ENCODE data around the gene CDK5. TPM values are rescaled to one million over a fixed set of nuclear protein-coding genes. Genes with fewer than 3 reads are reported as not detected.

Gene CDK5
- total RNA-seq, 1 donor from 2014 or later: 15.8 TPM

- TF ChIP-seq CTCF (IDR thresholded peaks at IDR 0.05): no peak
- Histone ChIP-seq H3K27me3 (no peaks in the 10 kb centered on the region), H3K36me3 (peaks cover 15 to 16% of the 10 kb centered on the region in 2 donors), H3K27ac (peak overlapping the region; percentile 85 to 95), H3K4me3 (peak overlapping the region; percentile 92 to 95), H3K9me3 (no peaks in the 10 kb centered on the region), H3K4me1 (peaks cover 21 to 44% of the 10 kb centered on the region in 2 donors)
- no peak for DNase-seq (ENCODE audit: low spot score in 2 of 2)
- intact Hi-C loops (cut with DNase I): loop anchor here (2.0 to 5.0 kb wide), 2 partner anchors 50 to 187 kb away; partner anchors contain the start of gene SMARCD3
These were observed 2.9 kb upstream of the CDK5 start for GRCh38 chr7:151060416-151061212.

GRCh38 chr7:151060113-151060415, 2.4 kb upstream of the CDK5 start:
- Histone ChIP-seq H3K27me3 (no peaks in the 10 kb centered on the region), H3K4me3 (peak overlapping the region; percentile 92 to 95), H3K9me3 (no peaks in the 10 kb centered on the region), H3K27ac (peak overlapping the region; percentile 85 to 95), H3K4me1 (peaks cover 21 to 44% of the 10 kb centered on the region in 2 donors), H3K36me3 (peaks cover 10% of the 10 kb centered on the region in 2 donors)
- no peak for DNase-seq (ENCODE audit: low spot score in 2 of 2)
- intact Hi-C loops (cut with DNase I): loop anchor here (2.0 to 5.0 kb wide), 2 partner anchors 51 to 187 kb away; partner anchors contain the start of gene SMARCD3
- no peak for TF ChIP-seq CTCF (IDR thresholded peaks at IDR 0.05)

- intact Hi-C loops (cut with DNase I): loop anchor here (1.0 to 5.0 kb wide), 4 partner anchors 21 to 188 kb away; partner anchors contain the start of genes FASTK and SMARCD3
- peaks cover 21 to 44% of the 10 kb centered on the region in 2 donors for H3K4me1 ChIP-seq
These were observed 1.8 kb upstream of the CDK5 start, which contains the start of gene SLC4A2 for GRCh38 chr7:151059367-151060112. SLC4A2 (plus strand) TSS chr7:151059589; CDS start chr7:151061988, 2,399 bp downstream.

GRCh38 chr7:151058781-151059366, 1.2 kb upstream of the CDK5 start:
- Histone ChIP-seq H3K4me3 (peak overlapping the region; percentile 92 to 95), H3K4me1 (peaks cover 21 to 44% of the 10 kb centered on the region in 2 donors), H3K9me3 (no peaks in the 10 kb centered on the region), H3K36me3 (no peaks in the 10 kb centered on the region), H3K27me3 (no peaks in the 10 kb centered on the region), H3K27ac (peak overlapping the region; percentile 85 to 95)
- no peak for TF ChIP-seq CTCF (IDR thresholded peaks at IDR 0.05)
- intact Hi-C loops (cut with DNase I): loop anchor here (1.0 kb wide), 3 partner anchors 21 to 31 kb away; partner anchors contain the start of genes ABCB8 and FASTK
- no peak for DNase-seq (ENCODE audit: low spot score in 2 of 2)

More at GRCh38 chr7:151059367-151060112, 1.8 kb upstream of the CDK5 start, which contains the start of gene SLC4A2:
- Histone ChIP-seq H3K9me3 (no peaks in the 10 kb centered on the region), H3K27ac (peak within 1 kb of the TSS; percentile 85 to 95), H3K36me3 (peaks cover 4 to 5% of the 10 kb centered on the region in 2 donors), H3K4me3 (peak within 1 kb of the TSS; percentile 92 to 95), H3K27me3 (no peaks in the 10 kb centered on the region)
- peak in 2 of 3 experiments; percentile 53 to 61 for TF ChIP-seq CTCF (IDR thresholded peaks at IDR 0.05)
- DNase-seq (ENCODE audit: low spot score in 2 of 2): peak in 1 of 2 donors; percentile 87

All from ascending aorta (tissue), 2 donors.